AG04449 (cell line): ENCODE measurements around the gene B3GALNT2.

Source experiments
- CTCF ChIA-PET: fragments of 350-600 bp; formaldehyde crosslinking; extraction: SDS; loops from one replicate; lab custom pipeline; 2021; ENCODE audit warnings: antibody characterized with exemption; lab: Yijun Ruan, JAX
- POLR2A ChIA-PET: fragments of 400-600, 350-600 bp; formaldehyde crosslinking; extraction: SDS; loops from one replicate; lab custom pipeline; 2020; ENCODE audit warnings: antibody characterized with exemption, inconsistent platforms; lab: Yijun Ruan, JAX
- DNase-seq: peaks from one replicate; pipeline ENCODE4 v3.0.0-alpha.2; 2010; ENCODE audit warnings: low read depth, low spot score
- H3K4me3 ChIP-seq: 2 replicates; pipeline ENCODE4 v1.5.1; 2011; ENCODE audit warnings: low read depth, mild to moderate bottlenecking, control low read depth, low read length
- TF ChIP-seq, protein P1 (sequence below): IDR thresholded peaks from one replicate; pipeline ENCODE4 v1.5.1; 2011; ENCODE audit warnings: mild to moderate bottlenecking, moderate library complexity, low read length, control low read depth, inconsistent platforms; ENCODE audit not compliant: insufficient read depth; ENCODE audit errors: missing control alignments

Gene B3GALNT2

DNA sequence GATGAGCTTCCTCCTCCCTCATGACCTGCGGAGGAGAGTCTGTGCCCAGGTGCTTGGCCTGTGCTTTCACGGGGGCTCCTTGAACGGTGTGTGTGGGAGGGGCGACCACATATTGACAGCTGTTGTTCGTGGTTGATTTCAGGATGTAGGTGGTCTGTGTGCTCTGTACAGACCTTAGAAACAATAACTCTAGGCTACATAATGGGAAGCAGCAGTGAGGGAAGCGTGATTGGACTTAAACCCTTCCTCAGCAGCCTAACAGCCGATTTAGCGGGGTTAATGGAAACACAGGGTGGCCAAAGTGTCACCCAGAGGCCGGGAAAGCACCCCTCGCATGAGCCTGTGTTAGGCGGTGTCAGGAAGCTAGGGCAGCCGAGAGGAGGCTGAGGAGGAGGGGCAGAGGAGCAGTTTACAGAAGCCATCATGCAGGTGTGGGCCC, 81.0 kb downstream of the B3GALNT2 start:
- H3K4me3 ChIP-seq, result no peak overlapping the region
- ChIA-PET POLR2A (no interaction called here), CTCF (interaction anchor here (1.3 to 5.8 kb wide), 2 partner anchors 7 to 9 kb away, joined by 3 to 51 read pairs; no protein-coding TSS in a partner anchor)
- no peak for DNase-seq
- TF ChIP-seq, protein P1, sequence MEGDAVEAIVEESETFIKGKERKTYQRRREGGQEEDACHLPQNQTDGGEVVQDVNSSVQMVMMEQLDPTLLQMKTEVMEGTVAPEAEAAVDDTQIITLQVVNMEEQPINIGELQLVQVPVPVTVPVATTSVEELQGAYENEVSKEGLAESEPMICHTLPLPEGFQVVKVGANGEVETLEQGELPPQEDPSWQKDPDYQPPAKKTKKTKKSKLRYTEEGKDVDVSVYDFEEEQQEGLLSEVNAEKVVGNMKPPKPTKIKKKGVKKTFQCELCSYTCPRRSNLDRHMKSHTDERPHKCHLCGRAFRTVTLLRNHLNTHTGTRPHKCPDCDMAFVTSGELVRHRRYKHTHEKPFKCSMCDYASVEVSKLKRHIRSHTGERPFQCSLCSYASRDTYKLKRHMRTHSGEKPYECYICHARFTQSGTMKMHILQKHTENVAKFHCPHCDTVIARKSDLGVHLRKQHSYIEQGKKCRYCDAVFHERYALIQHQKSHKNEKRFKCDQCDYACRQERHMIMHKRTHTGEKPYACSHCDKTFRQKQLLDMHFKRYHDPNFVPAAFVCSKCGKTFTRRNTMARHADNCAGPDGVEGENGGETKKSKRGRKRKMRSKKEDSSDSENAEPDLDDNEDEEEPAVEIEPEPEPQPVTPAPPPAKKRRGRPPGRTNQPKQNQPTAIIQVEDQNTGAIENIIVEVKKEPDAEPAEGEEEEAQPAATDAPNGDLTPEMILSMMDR, result no peak

DNA sequence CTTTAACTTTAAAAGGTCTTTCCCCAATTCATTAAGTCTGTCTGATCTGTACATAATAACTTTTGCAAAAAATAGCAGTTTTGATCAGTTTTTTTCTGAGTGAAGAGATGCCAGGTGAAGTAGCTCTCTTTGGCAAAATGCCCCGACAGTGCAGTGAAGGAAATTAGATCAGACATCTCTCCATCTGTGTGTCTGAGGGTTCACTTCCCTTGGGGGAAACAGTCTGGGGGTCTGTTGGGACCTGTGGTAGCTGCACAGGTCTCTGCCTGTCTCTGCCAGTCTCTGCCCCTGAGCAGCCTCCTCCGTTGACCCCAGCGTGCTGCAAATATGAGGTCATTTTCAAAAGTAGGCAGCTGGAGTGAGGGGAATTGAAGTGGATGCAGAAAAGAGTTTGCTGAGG, 82.5 kb downstream of the B3GALNT2 start:
- DNase-seq, result no peak

DNA sequence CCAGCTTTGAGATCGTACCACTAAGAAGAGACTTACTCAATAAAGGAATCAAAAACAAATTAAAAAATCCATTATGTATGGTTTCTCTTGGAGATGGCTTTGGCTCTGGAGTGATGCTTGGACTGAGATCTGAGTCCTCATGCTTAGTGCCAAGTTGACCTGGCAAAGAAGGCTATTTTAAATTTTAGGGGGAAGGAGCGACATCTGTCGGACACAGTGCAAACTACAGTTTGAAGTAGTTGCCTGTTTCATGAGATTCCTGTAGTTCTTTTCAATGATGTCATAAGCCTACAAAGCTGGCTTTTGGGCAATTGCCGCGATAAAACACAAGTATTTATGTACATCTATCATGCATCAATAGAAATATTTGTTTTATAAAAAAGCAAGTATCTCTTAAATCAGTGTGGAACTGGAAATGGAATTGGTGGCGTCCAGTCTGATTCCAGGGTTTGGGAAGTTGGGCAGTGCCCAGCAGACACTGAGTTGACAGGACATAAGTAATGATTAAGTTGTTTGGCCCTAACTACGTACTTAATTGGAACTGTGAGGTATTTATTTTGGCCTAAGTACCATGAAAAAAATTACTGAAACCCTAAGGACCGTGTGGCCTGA, 87.1 kb downstream of the B3GALNT2 start:
- DNase-seq, result peak; percentile 62
- no peak overlapping the region for H3K4me3 ChIP-seq
- ChIA-PET CTCF (interaction anchor here (0.6 to 4.4 kb wide), 55 partner anchors 8 to 932 kb away, joined by 3 to 69 read pairs (median 6); partner anchors contain the start of genes ARID4B and RBM34), POLR2A (interaction anchor here (1.1 kb wide), 1 partner anchor 39 kb away, joined by 3 read pairs; no protein-coding TSS in a partner anchor)
- TF ChIP-seq, protein P1, result peak; percentile 62

More for the DNA sequence above, 82.5 kb downstream of the B3GALNT2 start:
- POLR2A ChIA-PET, result interaction anchor here (0.7 kb wide), 1 partner anchor 261 kb away, joined by 3 read pairs; the partner anchor contains the start of gene RBM34
- TF ChIP-seq, protein P1, result no peak
- H3K4me3 ChIP-seq, result no peak overlapping the region
- CTCF ChIA-PET, result no interaction called here

DNA sequence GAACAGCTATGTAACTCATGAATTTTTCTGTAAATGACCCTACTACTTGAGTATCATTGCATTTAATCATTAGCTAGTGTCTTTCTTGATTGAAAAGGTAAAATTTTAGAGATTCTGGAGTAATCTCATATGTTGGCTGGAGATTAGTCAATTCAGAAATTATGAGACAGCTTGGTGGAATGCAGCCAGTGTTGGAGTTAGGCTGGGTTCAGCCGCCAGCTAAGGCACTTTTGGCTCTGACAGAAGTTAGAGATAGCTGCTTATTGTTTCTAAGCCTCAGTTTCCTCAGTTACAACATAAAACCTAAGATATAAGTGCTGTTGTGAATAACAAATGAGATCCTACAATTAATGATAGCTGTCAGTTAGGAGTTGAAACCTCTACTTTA, 87.6 kb downstream of the B3GALNT2 start:
- no peak overlapping the region for H3K4me3 ChIP-seq
- TF ChIP-seq, protein P1, result no peak
- ChIA-PET POLR2A (interaction anchor here (1.1 kb wide), 1 partner anchor 38 kb away, joined by 3 read pairs; no protein-coding TSS in a partner anchor), CTCF (interaction anchor here (0.6 to 4.4 kb wide), 59 partner anchors 8 to 932 kb away, joined by 3 to 69 read pairs (median 6); partner anchors contain the start of genes ARID4B and RBM34)
- no peak for DNase-seq

DNA sequence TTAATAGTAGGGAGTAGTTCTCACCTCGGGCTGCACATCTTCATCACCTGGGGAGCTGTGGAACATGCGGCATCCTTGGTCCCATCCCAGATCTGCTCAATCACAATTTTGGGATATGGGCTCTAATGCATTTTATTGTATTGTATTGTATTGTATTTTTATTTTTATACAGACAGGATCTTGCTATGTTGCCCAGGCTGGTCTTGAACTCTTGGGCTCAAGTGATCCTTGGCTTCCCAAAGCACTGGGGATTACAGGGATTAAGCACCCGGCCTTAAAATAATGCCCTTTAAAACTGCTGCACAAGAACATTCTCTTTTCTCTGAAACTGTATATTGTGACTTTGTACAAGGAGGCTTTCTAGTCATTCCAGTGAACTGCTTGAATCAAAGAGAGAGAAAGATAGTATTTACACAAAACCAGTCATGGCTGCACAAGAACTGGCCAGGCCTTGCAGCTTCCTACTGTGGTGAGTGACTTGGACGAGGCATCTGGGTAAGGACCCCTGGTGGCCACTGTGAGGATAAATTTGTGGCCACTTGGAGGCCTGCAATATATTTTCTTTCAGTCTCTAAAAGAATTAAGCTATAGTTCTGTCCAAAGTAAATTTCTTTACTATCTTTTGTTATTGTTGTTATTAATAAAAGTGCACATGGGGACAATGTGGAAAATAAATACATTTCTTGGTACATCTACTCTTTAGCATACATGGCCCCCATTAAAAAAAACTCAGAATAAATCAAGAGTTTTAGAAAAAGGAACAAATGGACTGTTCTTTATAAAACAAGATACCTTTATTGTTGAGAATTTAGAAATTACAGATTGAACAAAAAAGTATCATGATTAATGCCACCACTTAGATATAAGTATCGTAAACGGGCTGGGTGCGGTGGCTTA, 89.0 kb downstream of the B3GALNT2 start:
- TF ChIP-seq, protein P1, result peak; percentile 78
- CTCF ChIA-PET, result interaction anchor here (0.7 to 4.4 kb wide), 46 partner anchors 11 to 930 kb away, joined by 3 to 69 read pairs (median 7); partner anchors contain the start of genes ARID4B and GGPS1
- DNase-seq, result peak; percentile 33
- POLR2A ChIA-PET, result interaction anchor here (0.9 kb wide), 1 partner anchor 85 kb away, joined by 3 read pairs; no protein-coding TSS in a partner anchor
- H3K4me3 ChIP-seq, result no peak overlapping the region
